ENCODE results near the gene ZNF839.

- no peak for TF ChIP-seq CTCF (IDR thresholded peaks at IDR 0.05; ENCODE audit: insufficient read depth, low read length, poor library complexity, severe bottlenecking)
- no peak for TF ChIP-seq EZH2phosphoT487 (conservative IDR thresholded peaks at IDR 0.05; ENCODE audit: low read length)
Measured at GRCh38 chr14:102285106-102285505, 34.4 kb upstream of the ZNF839 start.
